Gastroesophageal sphincter (tissue), 3 donors: ENCODE data around the gene ZNF860.

Experiments used
- EP300 ChIP-seq: sonication (generic); formaldehyde crosslinking; IDR thresholded peaks from one replicate; pipeline ENCODE4 v1.6.1; 2017; ENCODE audit warnings: antibody characterized with exemption, mild to moderate bottlenecking
- POLR2A ChIP-seq, 2 donors: fragments of 450-650 bp; IDR thresholded peaks; one replicate each; pipeline ENCODE4 v1.6.1; 2017; ENCODE audit warnings: antibody characterized with exemption in 2 of 2, mild to moderate bottlenecking in 2 of 2, moderate library complexity in 1 of 2
- TF ChIP-seq, protein P1 (sequence below), 4 experiments: fragments of 200-600 bp in 2 of 4; fragments of 450-650 bp in 2 of 4; sonication (generic) in 1 of 4; IDR thresholded peaks; one replicate each; pipeline ENCODE4 v1.5.1; 2017 to 2019; ENCODE audit warnings: antibody characterized with exemption in 4 of 4, mild to moderate bottlenecking in 2 of 4, moderate library complexity in 2 of 4

DNA sequence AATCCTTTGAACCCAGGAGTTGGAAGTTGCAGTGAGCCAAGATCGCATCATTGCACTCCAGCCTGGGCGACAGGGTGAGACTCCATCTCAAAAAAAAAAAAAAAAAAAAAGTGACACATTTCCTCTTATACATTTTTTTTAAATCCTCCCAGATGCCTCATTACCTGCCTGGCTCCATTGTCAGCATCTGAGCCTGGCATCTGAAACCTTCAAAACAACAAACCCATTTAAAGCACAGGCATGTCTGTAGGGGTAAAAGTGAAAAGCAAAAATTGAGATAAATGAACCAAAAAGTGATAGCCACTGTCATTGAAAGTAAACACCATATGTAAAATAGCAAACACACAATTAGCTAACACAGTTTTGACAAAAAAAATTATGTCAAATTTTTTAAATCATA, 39.1 kb upstream of the ZNF860 start:
- TF ChIP-seq POLR2A (IDR thresholded peaks at IDR 0.05) = no peak
- TF ChIP-seq, protein P1, sequence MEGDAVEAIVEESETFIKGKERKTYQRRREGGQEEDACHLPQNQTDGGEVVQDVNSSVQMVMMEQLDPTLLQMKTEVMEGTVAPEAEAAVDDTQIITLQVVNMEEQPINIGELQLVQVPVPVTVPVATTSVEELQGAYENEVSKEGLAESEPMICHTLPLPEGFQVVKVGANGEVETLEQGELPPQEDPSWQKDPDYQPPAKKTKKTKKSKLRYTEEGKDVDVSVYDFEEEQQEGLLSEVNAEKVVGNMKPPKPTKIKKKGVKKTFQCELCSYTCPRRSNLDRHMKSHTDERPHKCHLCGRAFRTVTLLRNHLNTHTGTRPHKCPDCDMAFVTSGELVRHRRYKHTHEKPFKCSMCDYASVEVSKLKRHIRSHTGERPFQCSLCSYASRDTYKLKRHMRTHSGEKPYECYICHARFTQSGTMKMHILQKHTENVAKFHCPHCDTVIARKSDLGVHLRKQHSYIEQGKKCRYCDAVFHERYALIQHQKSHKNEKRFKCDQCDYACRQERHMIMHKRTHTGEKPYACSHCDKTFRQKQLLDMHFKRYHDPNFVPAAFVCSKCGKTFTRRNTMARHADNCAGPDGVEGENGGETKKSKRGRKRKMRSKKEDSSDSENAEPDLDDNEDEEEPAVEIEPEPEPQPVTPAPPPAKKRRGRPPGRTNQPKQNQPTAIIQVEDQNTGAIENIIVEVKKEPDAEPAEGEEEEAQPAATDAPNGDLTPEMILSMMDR (IDR thresholded peaks at IDR 0.05) = no peak
- no peak for TF ChIP-seq EP300
